OCI-LY3 (cell line): ENCODE data around the gene ETV6.

ENCODE experiments used
- H2AFZ ChIP-seq: fragments of 200-600, 300-600 bp; shearing (Covaris generic); 2 replicates; pipeline ENCODE4 v1.6.0; 2014; ENCODE audit warnings: antibody characterized with exemption, low read depth, low read length
- H3K27ac ChIP-seq: fragments of 200-600, 300-600 bp; sonication (generic); 2 replicates; pipeline ENCODE4 v1.5.1; 2014; ENCODE audit warnings: mild to moderate bottlenecking, low read length, moderate library complexity, mixed read lengths
- H3K27me3 ChIP-seq: fragments of 200-600, 300-600 bp; sonication (generic); 2 replicates; pipeline ENCODE4 v1.6.1; 2014; ENCODE audit warnings: low read depth, low read length, mixed read lengths
- H3K36me3 ChIP-seq: fragments of 200-600, 300-600 bp; sonication (generic); replicated peaks from 2 replicates; pipeline ENCODE3; 2014; ENCODE audit warnings: low read depth, low read length, mixed read lengths
- H3K4me1 ChIP-seq: fragments of 300-600, 200-600 bp; sonication (generic); 2 replicates; pipeline ENCODE4 v1.6.1; 2014; ENCODE audit warnings: low read length, mixed read lengths
- H3K4me2 ChIP-seq: fragments of 200-600, 300-600 bp; sonication (generic); 2 replicates; pipeline ENCODE4 v1.6.1; 2014; ENCODE audit warnings: low read length, mixed read lengths
- H3K4me3 ChIP-seq: fragments of 300-600, 200-600 bp; sonication (generic); 2 replicates; pipeline ENCODE4 v1.5.1; 2014; ENCODE audit warnings: antibody characterized with exemption, mild to moderate bottlenecking, low read length, moderate library complexity
- H3K79me2 ChIP-seq: fragments of 300-600, 200-600 bp; shearing (Covaris generic); 2 replicates; pipeline ENCODE4 v1.6.1; 2014; ENCODE audit warnings: mild to moderate bottlenecking, low read length, mixed read lengths
- H3K9ac ChIP-seq: fragments of 300-600, 200-600 bp; shearing (Covaris generic); 2 replicates; pipeline ENCODE4 v1.6.0; 2014; ENCODE audit warnings: mild to moderate bottlenecking, low read length, moderate library complexity
- H3K9me3 ChIP-seq: fragments of 200-600, 300-600 bp; shearing (Covaris generic); 2 replicates; pipeline ENCODE4 v1.6.1; 2014; ENCODE audit warnings: low read length, mixed read lengths; ENCODE audit not compliant: insufficient read depth
- H4K20me1 ChIP-seq: fragments of 200-600, 300-600 bp; sonication (generic); 2 replicates; pipeline ENCODE4 v1.6.1; 2016; ENCODE audit warnings: low read length, mixed read lengths; ENCODE audit not compliant: insufficient read depth
- CTCF ChIP-seq: fragments of 200-600, 300-600 bp; sonication (generic); IDR thresholded peaks from 2 replicates; pipeline ENCODE4 v1.5.1; 2014; ENCODE audit warnings: antibody characterized with exemption, low read length, low read depth
- EZH2phosphoT487 ChIP-seq: fragments of 200-600 bp; shearing (Covaris generic); IDR thresholded peaks from 2 replicates; pipeline ENCODE4 v1.6.1; 2018; ENCODE audit warnings: antibody characterized with exemption, mixed run types, low read depth

Gene ETV6

GRCh38 chr12:11696084-11696483, 46.6 kb downstream of the ETV6 start:
- Histone ChIP-seq H4K20me1 (peaks cover 94% of the 10 kb centered on the region), H3K4me1 (no peaks in the 10 kb centered on the region), H3K4me2 (no peak overlapping the region), H3K4me3 (no peak overlapping the region), H3K27ac (no peak overlapping the region), H3K9me3 (no peaks in the 10 kb centered on the region), H3K36me3 (peaks cover 12% of the 10 kb centered on the region), H3K79me2 (peaks cover 98% of the 10 kb centered on the region), H2AFZ (no peak overlapping the region), H3K27me3 (no peaks in the 10 kb centered on the region), H3K9ac (no peak overlapping the region)
- no peak for TF ChIP-seq CTCF

DNA sequence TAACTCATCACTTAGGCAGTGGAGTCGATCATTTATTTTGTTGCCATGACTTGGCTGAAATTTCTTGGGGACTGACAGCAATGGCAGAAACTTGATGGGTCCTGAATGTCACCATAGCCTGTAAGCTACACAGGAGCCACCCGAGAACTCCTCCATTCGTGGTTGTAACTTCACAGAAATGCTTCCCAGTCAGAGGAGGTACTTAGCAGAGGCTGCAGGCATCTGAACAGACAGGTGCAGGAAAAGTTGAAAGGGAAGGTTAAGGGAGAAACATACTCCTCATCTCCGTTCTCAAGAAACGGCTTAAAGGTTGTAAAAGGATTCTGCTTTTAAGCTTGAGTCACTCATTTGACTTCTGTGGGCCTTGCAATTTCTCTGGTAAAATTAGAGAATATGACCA, 47.7 kb downstream of the ETV6 start:
- TF ChIP-seq EZH2phosphoT487 (no peak), CTCF (no peak)
- H4K20me1 ChIP-seq = peaks cover 94% of the 10 kb centered on the region
- H3K79me2 ChIP-seq = peaks cover 98% of the 10 kb centered on the region

DNA sequence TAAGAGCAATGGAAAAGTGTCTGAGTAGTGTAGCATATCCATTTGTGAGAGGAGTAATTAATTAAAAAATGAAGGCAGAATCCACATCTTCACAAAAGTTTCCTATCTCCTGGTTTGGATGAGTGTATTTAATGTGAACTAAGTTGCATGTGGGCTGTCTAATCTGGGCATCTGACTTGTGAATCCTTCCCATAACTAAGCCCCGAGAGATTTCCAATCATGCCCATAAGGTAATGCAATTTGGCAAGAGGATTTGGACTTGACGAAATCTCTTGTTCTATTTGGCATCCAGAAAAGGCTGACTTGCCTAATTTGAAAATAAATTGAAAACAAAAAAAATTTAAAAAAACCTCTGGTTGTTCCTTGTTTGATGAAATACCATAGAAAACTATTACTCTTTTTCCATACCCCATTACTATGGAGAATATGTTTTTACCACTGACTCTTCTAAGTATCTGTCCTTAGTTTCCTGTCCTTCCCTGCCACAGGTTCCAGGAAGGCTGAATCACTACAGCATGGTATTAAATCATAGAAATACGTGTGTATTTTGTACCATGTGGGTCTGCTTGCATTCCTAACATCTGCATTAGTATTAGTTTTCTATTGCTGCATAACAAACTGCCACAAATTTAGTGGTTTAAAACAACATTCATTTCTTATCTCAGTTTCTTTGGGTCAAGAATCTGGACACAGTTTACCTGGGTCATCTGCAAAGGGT, 48.4 kb downstream of the ETV6 start:
- H3K27me3 ChIP-seq = no peaks in the 10 kb centered on the region
- no peak overlapping the region for H2AFZ ChIP-seq
- no peaks in the 10 kb centered on the region for H3K9me3 ChIP-seq
- H3K4me2 ChIP-seq = no peak overlapping the region
- peaks cover 98% of the 10 kb centered on the region for H3K79me2 ChIP-seq
- no peak overlapping the region for H3K9ac ChIP-seq
- TF ChIP-seq EZH2phosphoT487 (no peak), CTCF (no peak)
- peaks cover 12% of the 10 kb centered on the region for H3K36me3 ChIP-seq
- no peaks in the 10 kb centered on the region for H3K4me1 ChIP-seq
- H4K20me1 ChIP-seq = peaks cover 95% of the 10 kb centered on the region
- H3K27ac ChIP-seq = no peak overlapping the region
- no peak overlapping the region for H3K4me3 ChIP-seq

More for the DNA sequence above, 47.7 kb downstream of the ETV6 start:
- H3K27me3 ChIP-seq = no peaks in the 10 kb centered on the region
- H3K27ac ChIP-seq = no peak overlapping the region
- no peaks in the 10 kb centered on the region for H3K4me1 ChIP-seq
- no peak overlapping the region for H3K4me3 ChIP-seq
- no peak overlapping the region for H2AFZ ChIP-seq
- no peaks in the 10 kb centered on the region for H3K9me3 ChIP-seq
- no peak overlapping the region for H3K9ac ChIP-seq
- H3K36me3 ChIP-seq = peaks cover 12% of the 10 kb centered on the region
- no peak overlapping the region for H3K4me2 ChIP-seq

DNA sequence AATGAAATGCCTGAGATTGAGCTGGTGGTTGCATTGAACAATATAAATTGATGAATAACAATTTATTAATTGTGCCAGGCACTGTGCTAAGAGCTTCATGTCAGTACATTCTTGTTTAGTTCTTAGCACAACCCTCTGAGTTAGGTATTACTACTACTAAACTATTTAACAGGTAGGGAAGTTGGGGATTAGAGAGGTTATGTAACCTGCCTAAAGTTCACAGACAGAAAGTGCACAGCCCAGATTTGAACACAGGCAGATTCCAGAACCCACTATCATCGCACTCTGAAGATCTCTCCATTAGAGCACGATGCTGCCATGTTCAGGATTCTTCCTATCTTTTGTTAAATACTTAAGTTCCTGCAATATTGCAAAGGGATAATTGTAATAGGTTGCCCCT, 49.3 kb downstream of the ETV6 start:
- no peak overlapping the region for H3K27ac ChIP-seq
- H3K36me3 ChIP-seq = peaks cover 12% of the 10 kb centered on the region
- H3K4me2 ChIP-seq = no peak overlapping the region
- H3K4me3 ChIP-seq = no peak overlapping the region
- H3K9ac ChIP-seq = no peak overlapping the region
- H4K20me1 ChIP-seq = peaks cover 95% of the 10 kb centered on the region
- TF ChIP-seq EZH2phosphoT487 (no peak), CTCF (no peak)
- no peaks in the 10 kb centered on the region for H3K27me3 ChIP-seq
- peaks cover 97% of the 10 kb centered on the region for H3K79me2 ChIP-seq
- H3K4me1 ChIP-seq = no peaks in the 10 kb centered on the region
- H2AFZ ChIP-seq = no peak overlapping the region
- no peaks in the 10 kb centered on the region for H3K9me3 ChIP-seq
